Kidney tubule cell (primary cell): ENCODE results near the gene ATPAF2.
A peak's percentile ranks its signal among the peaks of the same experiment; 100 is the strongest.

ENCODE experiments used
- DNase-seq: peaks from one replicate; pipeline ENCODE4 v3.0.0-alpha.2; 2018; ENCODE audit warnings: low spot score

The ATPAF2 gene

GRCh38 chr17:17985555-17985954, 53.4 kb downstream of the ATPAF2 start:
- DNase-seq = no peak

- DNase-seq = no peak
Observed at GRCh38 chr17:17985153-17985552, 53.8 kb downstream of the ATPAF2 start.

GRCh38 chr17:17983776-17984175, 55.2 kb downstream of the ATPAF2 start:
- no peak for DNase-seq

GRCh38 chr17:17983376-17983775, 55.6 kb downstream of the ATPAF2 start:
- no peak for DNase-seq

GRCh38 chr17:17982801-17983200, 56.2 kb downstream of the ATPAF2 start:
- no peak for DNase-seq

GRCh38 chr17:17981330-17981729, 57.6 kb downstream of the ATPAF2 start:
- no peak for DNase-seq

GRCh38 chr17:17979778-17980177, 59.2 kb downstream of the ATPAF2 start:
- no peak for DNase-seq

GRCh38 chr17:17978481-17979424, 60.2 kb downstream of the ATPAF2 start:
- DNase-seq = no peak

- DNase-seq = no peak
Observed at GRCh38 chr17:17976931-17977570, 61.9 kb downstream of the ATPAF2 start.

GRCh38 chr17:17975436-17975835, 63.5 kb downstream of the ATPAF2 start:
- no peak for DNase-seq

- no peak for DNase-seq
Observed at GRCh38 chr17:17972952-17973254, 66.1 kb downstream of the ATPAF2 start.

- DNase-seq = peak; percentile 100
Observed at GRCh38 chr17:17972126-17972951, 66.6 kb downstream of the ATPAF2 start, which contains the start of the genes DRC3 and TOM1L2. Gene DRC3, plus strand, starts transcription at chr17:17972862. Its CDS starts 4,737 bp downstream, at chr17:17977599. Gene TOM1L2, minus strand, starts transcription at chr17:17972400. Its CDS starts 87 bp downstream, at chr17:17972313.

- DNase-seq = no peak
Observed at GRCh38 chr17:17971431-17972125, 67.4 kb downstream of the ATPAF2 start.

GRCh38 chr17:17970699-17971430, 68.1 kb downstream of the ATPAF2 start:
- no peak for DNase-seq
